HG03280 (cell line): Measurements from ENCODE around the gene SEMA4A.
"Not testable (repeated sequence)": the region's sequence is repeated elsewhere in the genome, so short reads cannot be mapped to it uniquely, and the experiment has no call there.

ENCODE experiments used
- ATAC-seq: cut with Tn5 transposase; IDR thresholded peaks from one replicate; pipeline ENCODE4 v1.9.1; 2021; ENCODE audit warnings: mild to moderate bottlenecking, moderate library complexity; ENCODE audit not compliant: unreplicated experiment

Gene SEMA4A

GRCh38 chr1:156118177-156118868 lies 35.1 kb upstream of the SEMA4A start:
- ATAC-seq = no peak

GRCh38 chr1:156119503-156120209 lies 33.7 kb upstream of the SEMA4A start:
- ATAC-seq = no peak

DNA sequence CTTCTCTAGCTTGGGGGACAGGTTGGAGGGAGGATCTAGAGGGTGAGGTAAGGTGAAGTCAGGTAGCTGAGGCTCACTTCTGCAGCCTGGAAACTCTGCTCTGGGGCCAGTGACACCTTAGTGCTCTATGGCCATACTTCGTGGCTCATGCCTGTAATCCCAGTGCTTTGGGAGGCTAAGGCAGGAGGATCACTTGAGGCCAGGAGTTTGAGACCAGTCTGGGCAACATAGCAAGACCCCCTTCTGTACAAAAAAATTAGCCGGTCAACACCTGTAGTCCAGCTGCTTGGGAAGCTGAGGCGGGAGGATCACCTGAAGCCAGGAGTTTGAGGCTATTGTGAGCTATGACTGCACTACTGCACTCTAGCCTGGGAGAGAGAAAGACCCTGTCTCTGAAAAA lies 33.1 kb upstream of the SEMA4A start:
- no peak for ATAC-seq

DNA sequence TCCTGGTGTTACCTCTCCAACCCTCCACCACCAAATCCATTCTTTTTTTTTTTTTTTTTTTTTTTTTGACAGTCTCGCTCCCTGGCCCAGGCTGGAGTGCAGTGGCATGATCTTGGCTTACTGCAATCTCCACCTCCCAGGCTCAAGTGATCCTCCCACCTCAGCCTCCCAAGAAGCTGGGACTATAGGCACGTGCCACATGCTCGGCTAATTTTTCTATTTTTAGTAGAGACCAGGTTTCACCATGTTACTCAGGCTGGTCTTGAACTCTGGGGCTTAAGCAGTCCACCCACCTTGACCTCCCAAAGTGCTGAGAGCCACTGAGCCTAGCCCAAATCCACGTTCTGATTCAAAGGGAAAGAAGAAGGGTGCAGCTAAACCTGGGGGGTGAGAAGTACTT lies 32.4 kb upstream of the SEMA4A start:
- not testable (repeated sequence) for ATAC-seq

- no peak for ATAC-seq
Measured at GRCh38 chr1:156121457-156121856, 31.9 kb upstream of the SEMA4A start.

GRCh38 chr1:156122086-156122485 lies 31.3 kb upstream of the SEMA4A start:
- no peak for ATAC-seq

DNA sequence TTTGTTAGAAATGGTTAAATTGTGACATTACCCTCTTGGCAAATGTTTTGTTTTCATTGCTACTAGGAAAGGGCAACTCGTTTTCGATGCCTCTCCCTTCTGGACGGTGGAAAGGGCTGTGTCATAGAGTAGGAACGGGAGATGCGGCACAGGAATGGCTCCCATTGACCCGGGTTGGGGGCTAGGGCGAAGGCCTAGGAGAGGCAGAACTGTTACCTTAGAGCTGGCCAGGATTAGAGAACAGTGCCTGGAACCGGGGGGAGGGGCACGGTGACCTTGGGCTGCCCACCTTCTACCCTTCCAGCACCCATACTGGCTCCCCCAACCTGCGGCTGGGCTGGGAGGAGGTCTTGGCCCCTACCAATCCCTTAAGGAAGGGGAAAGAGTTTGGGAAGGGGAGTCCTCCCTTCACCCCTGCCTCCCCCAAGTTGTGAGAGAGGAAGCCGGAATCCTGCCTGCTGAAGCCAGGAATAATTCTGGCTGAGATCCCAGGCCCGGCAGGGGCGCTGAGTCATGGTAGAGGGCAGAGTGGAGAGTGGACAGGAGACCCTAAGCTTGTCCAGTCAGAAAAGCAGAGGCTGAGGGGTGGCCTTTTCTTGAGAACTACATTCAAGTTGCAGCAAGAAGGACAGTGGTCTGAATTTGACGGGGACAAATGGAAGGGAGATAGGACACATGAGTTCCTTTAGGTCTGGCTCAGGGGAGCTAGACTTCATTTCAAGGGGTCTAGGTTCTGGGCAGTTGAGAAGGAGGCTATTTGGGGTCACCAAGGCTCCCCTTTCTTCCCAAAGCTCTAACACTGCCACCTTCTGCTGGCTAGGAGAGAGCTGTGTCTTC lies 30.6 kb upstream of the SEMA4A start:
- no peak for ATAC-seq

DNA sequence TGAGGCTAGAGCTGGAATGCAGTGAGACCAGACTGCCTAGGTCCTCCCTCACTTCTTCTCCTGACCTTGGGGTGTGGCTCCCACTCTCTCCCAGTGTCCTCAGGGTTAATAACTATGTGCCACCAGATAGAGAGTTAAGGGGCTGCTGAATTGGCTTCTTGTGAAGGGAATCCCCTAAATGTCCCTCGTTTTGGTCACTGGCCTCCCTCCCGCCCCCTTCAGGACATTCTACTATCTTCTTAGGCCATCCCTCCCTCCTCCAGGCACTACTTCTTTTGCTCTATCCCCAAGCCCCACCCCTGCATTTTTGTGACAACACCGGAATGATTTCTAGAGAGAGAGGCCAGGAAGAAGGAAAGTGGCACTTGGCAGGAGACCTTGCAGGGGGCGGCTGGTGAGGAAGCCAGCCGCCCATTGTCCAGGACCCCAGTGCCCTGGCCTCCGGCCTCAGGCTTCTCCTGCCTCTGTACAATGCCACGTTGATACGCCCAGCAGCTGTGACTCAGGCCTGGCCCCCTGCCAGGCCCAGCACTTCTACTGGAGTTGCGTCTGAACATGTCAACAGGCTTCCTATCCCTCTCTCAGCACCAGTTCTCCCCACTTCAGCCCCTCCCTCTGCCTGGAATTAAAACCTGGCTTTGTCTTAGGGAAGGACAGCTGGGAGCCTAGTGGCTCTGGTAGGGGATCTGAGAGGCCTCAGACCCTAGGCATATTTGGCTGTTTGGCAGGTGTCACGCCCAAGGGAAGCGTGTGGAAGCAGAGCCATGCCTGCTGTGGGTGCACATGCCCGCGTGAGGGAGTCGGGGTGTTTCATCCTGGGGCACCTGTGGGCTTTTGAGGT lies 29.8 kb upstream of the SEMA4A start:
- no peak for ATAC-seq

DNA sequence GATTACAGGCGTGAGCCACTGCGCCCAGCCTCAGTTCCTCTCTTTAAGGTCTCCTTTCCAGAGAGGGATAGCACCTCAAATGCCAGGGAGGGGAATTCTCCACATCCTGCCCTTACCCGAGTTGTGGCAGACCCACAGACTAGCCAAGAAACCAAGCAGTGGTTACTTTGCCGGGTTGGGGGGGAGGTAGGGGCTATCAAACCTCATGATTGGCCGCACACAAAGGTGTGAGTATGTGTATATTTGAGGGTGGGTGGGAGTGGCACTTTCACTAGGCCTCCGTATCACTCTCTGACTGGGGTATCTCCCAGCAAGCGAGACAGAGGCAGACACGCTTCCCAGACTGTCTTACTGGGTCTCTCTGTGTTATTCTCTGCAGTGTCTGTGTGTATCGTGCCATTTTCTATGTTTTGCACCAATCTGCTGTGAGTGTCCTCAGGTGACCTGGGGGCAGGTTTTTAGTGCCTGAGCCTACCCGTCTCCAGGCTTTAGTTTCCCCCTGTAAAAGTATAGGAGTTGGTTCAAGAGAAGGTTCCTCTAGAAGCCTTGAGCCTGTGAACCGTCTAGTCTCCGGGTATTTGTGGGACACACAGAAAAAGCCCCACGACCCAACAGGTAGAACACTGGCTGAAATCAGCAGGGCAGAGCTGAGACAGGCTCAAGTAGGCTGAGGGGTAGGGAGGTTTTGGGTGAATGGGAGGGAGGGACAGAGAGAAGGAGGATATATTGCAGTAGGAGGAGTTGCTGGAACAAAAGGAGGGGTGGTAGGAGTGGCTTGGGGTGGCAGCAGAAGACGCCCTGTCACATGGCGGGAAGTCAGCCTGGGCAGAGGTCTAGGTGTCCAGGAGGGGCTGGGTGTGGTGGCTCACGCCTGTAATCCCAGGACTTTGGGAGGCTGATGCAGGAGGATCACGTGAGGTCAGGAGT lies 28.6 kb upstream of the SEMA4A start:
- ATAC-seq = no peak

DNA sequence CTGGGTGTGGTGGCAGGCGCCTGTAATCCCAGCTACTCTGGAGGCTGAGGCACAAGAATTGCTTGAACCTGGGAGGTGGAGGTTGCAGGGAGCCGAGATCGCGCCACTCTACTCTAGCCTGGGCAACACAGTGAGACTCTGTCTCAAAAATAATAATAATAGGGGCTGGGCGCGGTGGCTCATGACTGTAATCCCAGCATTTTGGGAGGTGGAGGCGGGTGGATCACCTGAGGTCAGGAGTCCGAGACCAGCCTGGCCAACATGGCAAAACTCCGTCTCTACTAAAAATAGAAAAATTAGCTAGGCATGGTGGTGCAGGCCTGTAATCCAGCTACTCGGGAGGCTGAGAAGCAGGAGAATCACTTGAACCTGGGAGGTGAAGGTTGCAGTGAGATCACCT lies 27.8 kb upstream of the SEMA4A start:
- not testable (repeated sequence) for ATAC-seq

DNA sequence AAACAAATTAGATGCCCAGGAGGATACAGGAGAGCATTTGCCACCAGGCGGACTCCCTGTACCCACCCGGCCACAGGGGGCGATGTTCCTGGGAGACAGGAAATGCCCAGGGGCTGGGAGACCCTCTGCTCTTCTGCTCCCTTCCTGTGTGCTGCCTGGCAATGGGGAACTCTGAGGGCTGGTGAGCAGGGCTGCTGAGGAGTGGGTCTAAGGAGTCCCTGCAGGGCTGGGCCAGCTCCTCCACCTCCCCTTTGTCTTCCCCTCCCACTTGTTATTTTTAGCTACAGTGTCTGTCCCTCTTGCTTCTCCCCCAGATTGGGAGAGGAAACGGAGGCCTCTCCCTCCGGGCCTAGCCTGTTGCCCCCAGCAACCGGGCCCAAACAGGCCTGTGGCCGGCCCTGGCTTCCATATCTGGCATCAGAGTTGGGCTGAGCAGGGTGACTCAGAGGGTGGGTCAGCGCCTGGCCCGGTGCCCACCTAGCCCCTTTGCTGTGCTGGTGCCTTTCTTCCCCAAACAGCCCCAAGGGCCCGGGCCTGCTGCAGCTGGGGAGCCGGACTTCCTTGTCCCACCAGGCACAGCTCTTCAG lies 27.2 kb upstream of the SEMA4A start:
- no peak for ATAC-seq

GRCh38 chr1:156126630-156127534 lies 26.5 kb upstream of the SEMA4A start:
- peak; percentile 46 for ATAC-seq

- no peak for ATAC-seq
Measured at GRCh38 chr1:156128308-156128653, 25.1 kb upstream of the SEMA4A start.

DNA sequence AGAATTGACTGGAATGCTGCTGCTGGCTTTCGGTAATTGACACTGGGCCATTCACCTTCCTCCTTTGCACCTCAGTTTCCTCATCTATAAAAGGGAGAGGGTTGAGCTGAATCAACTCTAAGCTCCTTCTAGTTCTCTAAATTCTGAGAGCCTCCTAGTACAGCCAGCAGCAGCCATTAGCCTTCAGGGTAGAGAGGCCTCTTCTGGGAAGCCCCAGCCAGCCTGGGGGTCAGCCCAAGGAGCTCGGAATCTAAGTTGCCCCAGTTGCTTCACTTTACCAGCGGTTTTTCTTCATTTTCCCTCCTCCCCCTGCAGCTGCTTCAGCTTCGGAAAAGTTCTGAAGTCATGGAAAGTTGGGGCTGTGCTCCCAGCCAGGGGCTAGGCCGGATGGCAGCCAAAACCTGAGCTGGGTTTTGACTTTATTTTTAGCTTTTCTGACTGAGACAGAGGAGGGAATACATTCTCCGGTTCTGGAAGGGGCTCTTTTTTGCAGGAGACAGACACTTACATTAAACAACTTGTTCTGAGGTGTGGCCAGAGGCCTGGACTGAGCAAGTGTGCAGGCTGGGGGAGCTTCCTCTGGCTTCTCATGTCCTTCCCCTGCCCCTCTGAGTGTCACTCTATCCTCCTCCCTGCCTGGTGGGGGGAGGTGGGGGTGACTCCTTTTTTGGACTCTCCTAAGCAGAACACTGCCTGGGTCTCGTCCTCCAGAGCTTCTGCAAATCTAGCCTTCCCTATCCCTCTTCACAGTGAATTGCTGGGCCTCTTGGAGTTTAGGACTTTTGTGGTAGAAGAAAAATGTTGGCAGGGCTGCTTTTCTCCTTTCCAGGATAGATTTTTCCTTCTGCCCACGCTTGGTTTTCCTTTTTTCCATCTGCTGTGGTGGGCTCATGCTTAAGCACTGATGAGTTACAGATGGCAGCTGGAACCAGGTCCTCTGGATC lies 24.5 kb upstream of the SEMA4A start:
- ATAC-seq = no peak

- no peak for ATAC-seq
Measured at GRCh38 chr1:156129687-156130577, 23.5 kb upstream of the SEMA4A start.

DNA sequence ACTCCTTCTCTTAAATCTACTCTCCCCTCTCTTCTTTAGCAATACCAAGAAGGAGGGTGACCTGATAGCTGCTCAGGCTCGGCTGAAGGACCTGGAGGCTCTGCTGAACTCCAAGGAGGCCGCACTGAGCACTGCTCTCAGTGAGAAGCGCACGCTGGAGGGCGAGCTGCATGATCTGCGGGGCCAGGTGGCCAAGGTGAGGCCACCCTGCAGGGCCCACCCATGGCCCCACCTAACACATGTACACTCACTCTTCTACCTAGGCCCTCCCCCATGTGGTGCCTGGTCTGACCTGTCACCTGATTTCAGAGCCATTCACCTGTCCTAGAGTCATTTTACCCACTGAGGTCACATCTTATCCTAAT lies 22.8 kb upstream of the SEMA4A start:
- ATAC-seq = no peak
